GM06990 (cell line): Measurements from ENCODE around the gene SLC2A5.
"Not testable (repeated sequence)": the region's sequence is repeated elsewhere in the genome, so short reads cannot be mapped to it uniquely, and the experiment has no call there.

ENCODE experiments used
- DNase-seq: peaks from one replicate; pipeline ENCODE4 v3.0.0-alpha.2; 2011; ENCODE audit not compliant: insufficient read length; ENCODE audit errors: extremely low read depth
- H3K27me3 ChIP-seq: replicated peaks from 2 replicates; pipeline ENCODE4 v1.6.0; 2011; ENCODE audit warnings: low read length; ENCODE audit not compliant: control insufficient read depth, insufficient read depth
- H3K36me3 ChIP-seq: 2 replicates; pipeline ENCODE4 v1.5.1; 2011; ENCODE audit warnings: low read length; ENCODE audit not compliant: control insufficient read depth, insufficient read depth
- H3K4me3 ChIP-seq: replicated peaks from 2 replicates; pipeline ENCODE4 v1.5.1; 2011; ENCODE audit warnings: low read depth, mild to moderate bottlenecking, control low read depth, low read length
- TF ChIP-seq, protein P1 (sequence below): IDR thresholded peaks from 2 replicates; pipeline ENCODE4 v1.5.1; 2011; ENCODE audit warnings: low read length, control low read depth, mild to moderate bottlenecking, inconsistent platforms; ENCODE audit not compliant: insufficient read depth, poor library complexity, severe bottlenecking

SLC2A5 gene

GRCh38 chr1:9004700-9005394 lies 64.6 kb downstream of the SLC2A5 start:
- TF ChIP-seq, protein P1, sequence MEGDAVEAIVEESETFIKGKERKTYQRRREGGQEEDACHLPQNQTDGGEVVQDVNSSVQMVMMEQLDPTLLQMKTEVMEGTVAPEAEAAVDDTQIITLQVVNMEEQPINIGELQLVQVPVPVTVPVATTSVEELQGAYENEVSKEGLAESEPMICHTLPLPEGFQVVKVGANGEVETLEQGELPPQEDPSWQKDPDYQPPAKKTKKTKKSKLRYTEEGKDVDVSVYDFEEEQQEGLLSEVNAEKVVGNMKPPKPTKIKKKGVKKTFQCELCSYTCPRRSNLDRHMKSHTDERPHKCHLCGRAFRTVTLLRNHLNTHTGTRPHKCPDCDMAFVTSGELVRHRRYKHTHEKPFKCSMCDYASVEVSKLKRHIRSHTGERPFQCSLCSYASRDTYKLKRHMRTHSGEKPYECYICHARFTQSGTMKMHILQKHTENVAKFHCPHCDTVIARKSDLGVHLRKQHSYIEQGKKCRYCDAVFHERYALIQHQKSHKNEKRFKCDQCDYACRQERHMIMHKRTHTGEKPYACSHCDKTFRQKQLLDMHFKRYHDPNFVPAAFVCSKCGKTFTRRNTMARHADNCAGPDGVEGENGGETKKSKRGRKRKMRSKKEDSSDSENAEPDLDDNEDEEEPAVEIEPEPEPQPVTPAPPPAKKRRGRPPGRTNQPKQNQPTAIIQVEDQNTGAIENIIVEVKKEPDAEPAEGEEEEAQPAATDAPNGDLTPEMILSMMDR, result peak; percentile 98
- Histone ChIP-seq H3K36me3 (no peaks in the 10 kb centered on the region), H3K27me3 (no peaks in the 10 kb centered on the region; the same call in 1 of the 2 replicates), H3K4me3 (no peak overlapping the region)
- DNase-seq, result peak; percentile 71

DNA sequence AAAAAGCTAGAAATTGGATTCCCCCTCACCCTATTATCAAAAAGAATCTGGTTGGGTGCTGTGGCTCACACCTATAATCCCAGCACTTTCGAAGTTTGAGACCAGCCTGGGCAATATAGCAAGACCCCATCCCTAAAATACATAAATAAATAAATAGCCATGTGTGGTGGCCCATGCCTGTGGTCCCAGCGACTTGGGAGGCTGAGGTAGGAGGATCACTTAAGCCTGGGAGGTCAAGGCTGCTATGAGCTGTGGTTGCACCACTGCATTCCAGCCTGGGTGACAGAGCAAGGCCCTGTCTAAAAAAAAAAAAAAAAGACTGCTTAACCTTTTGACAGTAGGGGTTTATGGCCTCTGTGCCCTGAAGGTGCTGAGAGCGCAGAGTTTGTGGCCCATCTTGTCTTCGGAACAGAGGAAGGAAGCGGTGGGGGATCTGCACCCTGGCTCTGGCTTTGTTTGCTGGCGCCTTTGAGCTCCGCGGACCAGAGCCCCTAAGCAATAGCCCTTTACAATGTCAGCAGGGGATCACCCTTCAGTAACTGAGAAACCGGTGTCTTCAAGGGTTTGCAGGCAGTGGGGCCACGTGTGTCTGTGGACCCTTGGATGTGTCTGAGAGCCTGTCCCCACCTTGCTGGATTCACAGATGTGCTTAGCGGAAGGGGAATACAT lies 65.3 kb downstream of the SLC2A5 start:
- no peaks in the 10 kb centered on the region for H3K36me3 ChIP-seq
- H3K4me3 ChIP-seq, result no peak overlapping the region
- TF ChIP-seq, protein P1, result no peak
- no peak for DNase-seq
- no peaks in the 10 kb centered on the region; the same call in 1 of the 2 replicates for H3K27me3 ChIP-seq

- H3K4me3 ChIP-seq, H3K27me3 ChIP-seq, DNase-seq, H3K36me3 ChIP-seq: not testable (repeated sequence)
Measured at GRCh38 chr1:9002215-9002560, 67.2 kb downstream of the SLC2A5 start.

GRCh38 chr1:9001534-9002214 lies 67.8 kb downstream of the SLC2A5 start:
- not testable (repeated sequence) for H3K4me3 ChIP-seq, H3K27me3 ChIP-seq, DNase-seq, H3K36me3 ChIP-seq

DNA sequence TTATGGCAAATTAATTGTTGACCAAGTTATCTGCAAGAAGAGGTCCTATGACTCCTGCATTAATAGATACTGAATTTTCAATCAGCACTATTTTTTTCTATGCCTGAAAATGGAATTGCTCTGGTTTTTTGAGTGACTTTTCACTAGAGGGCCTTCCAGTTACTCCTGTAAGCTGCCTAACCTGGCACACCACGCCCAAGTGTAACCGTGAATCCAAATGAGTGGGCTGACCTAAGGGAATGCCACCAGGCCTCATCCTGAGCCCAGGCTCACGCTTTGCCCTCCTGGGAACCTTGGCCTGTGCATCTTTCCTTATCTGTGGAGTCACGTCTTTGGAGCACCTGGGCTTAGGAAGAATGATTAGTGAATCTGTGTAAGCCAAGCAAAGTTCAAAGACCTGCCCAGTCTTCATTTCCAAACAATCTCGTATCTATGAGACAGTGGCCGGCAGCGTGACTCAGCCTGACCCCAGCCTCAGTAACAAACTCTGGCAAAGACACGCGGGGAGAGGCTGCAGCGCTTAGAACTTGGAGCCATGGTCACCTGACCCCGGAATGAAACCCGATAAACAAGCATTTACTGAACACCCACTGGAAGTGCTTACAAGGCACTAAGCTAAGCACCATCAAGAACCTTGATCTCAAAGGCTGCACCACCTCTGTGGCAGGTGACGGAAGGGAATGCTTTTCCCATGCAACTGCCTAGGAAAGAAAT lies 75.3 kb downstream of the SLC2A5 start:
- H3K4me3 ChIP-seq, DNase-seq, H3K27me3 ChIP-seq, H3K36me3 ChIP-seq: not testable (repeated sequence)

DNA sequence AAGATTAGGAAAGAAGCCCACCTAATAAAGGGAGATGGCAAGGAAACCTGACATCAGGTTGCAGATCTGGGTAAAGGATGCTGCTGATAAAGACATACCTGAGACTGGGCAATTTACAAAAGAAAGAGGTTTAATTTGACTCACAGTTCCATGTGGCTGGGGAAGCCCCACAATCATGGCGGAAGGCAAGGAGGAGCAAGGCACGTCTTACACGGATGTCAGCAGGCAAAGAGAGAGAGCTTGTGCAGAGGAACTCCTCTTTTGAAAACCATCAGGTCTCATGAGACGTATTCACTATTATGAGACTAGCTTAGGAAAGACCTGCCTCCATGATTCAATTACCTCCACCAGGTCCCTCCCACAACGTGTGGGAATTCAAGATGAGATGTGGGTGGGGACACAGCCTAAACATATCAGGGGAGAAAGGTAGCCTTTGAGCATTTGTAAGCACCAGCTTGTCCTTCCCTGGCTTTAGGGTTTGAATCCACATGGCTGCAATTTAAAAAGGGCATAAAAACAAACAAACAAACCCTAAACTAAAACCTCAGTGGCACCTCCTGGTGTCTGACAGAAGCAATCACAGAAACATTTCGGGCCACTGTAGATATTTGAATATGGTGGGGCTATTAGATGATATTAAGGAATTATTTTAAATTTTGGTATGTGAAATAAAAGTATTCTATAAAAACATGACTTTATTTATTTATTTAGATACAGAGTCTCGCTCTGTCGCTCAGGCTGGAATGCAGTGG lies 76.3 kb downstream of the SLC2A5 start:
- Histone ChIP-seq H3K4me3 (no peak overlapping the region), H3K36me3 (no peaks in the 10 kb centered on the region), H3K27me3 (no peaks in the 10 kb centered on the region)
- DNase-seq, result no peak
- TF ChIP-seq, protein P1, result peak; percentile 4
